OCI-LY3 (cell line): Measurements from ENCODE around the gene OS9.

ENCODE experiments used
- CTCF ChIP-seq: fragments of 200-600, 300-600 bp; sonication (generic); IDR thresholded peaks from 2 replicates; pipeline ENCODE4 v1.5.1; 2014; ENCODE audit warnings: antibody characterized with exemption, low read length, low read depth
- EZH2phosphoT487 ChIP-seq: fragments of 200-600 bp; shearing (Covaris generic); IDR thresholded peaks from 2 replicates; pipeline ENCODE4 v1.6.1; 2018; ENCODE audit warnings: antibody characterized with exemption, mixed run types, low read depth

- TF ChIP-seq CTCF (no peak), EZH2phosphoT487 (no peak)
These were observed 31.9 kb downstream of the OS9 start for GRCh38 chr12:57725851-57726150.
